ENCODE results near the gene OTUD5. TPM values are rescaled to one million over a fixed set of nuclear protein-coding genes. Genes with fewer than 3 reads are reported as not detected.

OTUD5 gene
- polyA plus RNA-seq, 2 donors, result 22.3 to 27.6 TPM

Other genes starting within 250 kb of the OTUD5 start
- gene GLOD5, start 195.9 kb downstream of the OTUD5 start, polyA plus RNA-seq, result under 1 TPM; 0.15 to 0.26 TPM
- gene GATA1, start 171.0 kb downstream of the OTUD5 start, polyA plus RNA-seq, result under 1 TPM in 1 of 2 donors, not detected in 1; 0.09 TPM
- gene HDAC6, start 155.5 kb downstream of the OTUD5 start, polyA plus RNA-seq, result 10 to 100 TPM; 36.0 to 79.0 TPM
- under 1 TPM; 0.05 to 0.10 TPM for gene ERAS, start 131.1 kb downstream of the OTUD5 start, polyA plus RNA-seq
- gene PCSK1N, start 122.0 kb downstream of the OTUD5 start, polyA plus RNA-seq, result under 1 TPM; 0.08 to 0.31 TPM
- gene TIMM17B, start 59.8 kb downstream of the OTUD5 start, polyA plus RNA-seq, result 10 to 100 TPM; 34.2 to 45.0 TPM
- gene PQBP1, start 59.7 kb downstream of the OTUD5 start, polyA plus RNA-seq, result 100 to 1,000 TPM in 1 of 2 donors, 10 to 100 TPM in 1; 72.2 to 102 TPM
- 10 to 100 TPM in 1 of 2 donors, 1 to 10 TPM in 1; 6.9 to 22.1 TPM for gene SLC35A2, start 46.0 kb downstream of the OTUD5 start, polyA plus RNA-seq
- gene PIM2, start 38.6 kb downstream of the OTUD5 start, polyA plus RNA-seq, result 1 to 10 TPM; 2.6 to 3.7 TPM
- gene KCND1, start 14.2 kb upstream of the OTUD5 start, polyA plus RNA-seq, result under 1 TPM; 0.25 to 0.41 TPM
- 10 to 100 TPM; 18.5 to 22.8 TPM for gene GRIPAP1, start 44.7 kb upstream of the OTUD5 start, polyA plus RNA-seq
- 10 to 100 TPM; 20.5 to 20.9 TPM for gene TFE3, start 85.8 kb upstream of the OTUD5 start, polyA plus RNA-seq
- gene CCDC120, start 101.4 kb upstream of the OTUD5 start, polyA plus RNA-seq, result 10 to 100 TPM; 23.1 to 27.9 TPM
- gene PRAF2, start 116.4 kb upstream of the OTUD5 start, polyA plus RNA-seq, result 1 to 10 TPM; 7.2 to 7.8 TPM
- gene WDR45, start 122.3 kb upstream of the OTUD5 start, polyA plus RNA-seq, result 10 to 100 TPM; 45.1 to 55.6 TPM
- 10 to 100 TPM in 1 of 2 donors, 1 to 10 TPM in 1; 7.3 to 18.1 TPM for gene GPKOW, start 166.1 kb upstream of the OTUD5 start, polyA plus RNA-seq
- gene MAGIX, start 205.2 kb upstream of the OTUD5 start, polyA plus RNA-seq, result 1 to 10 TPM; 6.0 to 6.3 TPM
- 100 to 1,000 TPM; 267 to 453 TPM for gene PLP2, start 214.3 kb upstream of the OTUD5 start, polyA plus RNA-seq
- 10 to 100 TPM; 12.2 to 14.2 TPM for gene PRICKLE3, start 228.8 kb upstream of the OTUD5 start, polyA plus RNA-seq
- gene SYP, start 242.6 kb upstream of the OTUD5 start, polyA plus RNA-seq, result under 1 TPM; 0.75 to 0.79 TPM

Data from esophagus (tissue), 2 donors.